MCF 10A (cell line): Measurements from ENCODE around the gene BAG5. TPM values are rescaled to one million over a fixed set of nuclear protein-coding genes. Genes with fewer than 3 reads are reported as not detected.

Experiments
- BruUV-seq: library from RNA; stranded (reverse); fragments of 400-500 nt; replicated peaks from 2 replicates; lab custom pipeline; 2021; lab: Mats Ljungman, UMichigan
- CTCF ChIA-PET: fragments of 300-600 bp; sonication (Branson Sonifier 250); formaldehyde crosslinking; extraction: SDS; loops from one replicate; lab custom pipeline; 2021; ENCODE audit warnings: antibody characterized with exemption, inconsistent platforms; lab: Yijun Ruan, JAX
- POLR2A ChIA-PET: fragments of 300-600, 350-650 bp; sonication (Branson Sonifier 250); formaldehyde crosslinking; extraction: SDS; loops from one replicate; lab custom pipeline; 2020; ENCODE audit warnings: antibody characterized with exemption, inconsistent platforms; lab: Yijun Ruan, JAX
- DNase-seq: peaks from one replicate; pipeline ENCODE4 v3.0.0-alpha.2; 2018; ENCODE audit not compliant: unreplicated experiment
- H3K27ac Mint-ChIP-seq: one replicate; pipeline ENCODE4 v1.8.0; 2022; ENCODE audit warnings: mild to moderate bottlenecking, low read depth, mixed read lengths; ENCODE audit not compliant: unreplicated experiment
- H3K27me3 Mint-ChIP-seq: one replicate; pipeline ENCODE4 v1.8.0; 2022; ENCODE audit warnings: mixed read lengths; ENCODE audit not compliant: insufficient read depth, unreplicated experiment
- H3K36me3 Mint-ChIP-seq: one replicate; pipeline ENCODE4 v1.8.0; 2022; ENCODE audit warnings: mild to moderate bottlenecking, moderate library complexity, mixed read lengths; ENCODE audit not compliant: insufficient read depth, unreplicated experiment
- H3K4me1 Mint-ChIP-seq: one replicate; pipeline ENCODE4 v1.8.0; 2022; ENCODE audit warnings: mixed read lengths; ENCODE audit not compliant: insufficient read depth, unreplicated experiment
- H3K4me3 Mint-ChIP-seq: one replicate; pipeline ENCODE4 v1.8.0; 2022; ENCODE audit warnings: mild to moderate bottlenecking, moderate library complexity, mixed read lengths; ENCODE audit not compliant: unreplicated experiment
- H3K9me3 Mint-ChIP-seq: one replicate; pipeline ENCODE4 v1.8.0; 2022; ENCODE audit warnings: mixed read lengths; ENCODE audit not compliant: unreplicated experiment
- intact Hi-C: fragments of 100-400 bp; cut with micrococcal nuclease; formaldehyde crosslinking; loops from 2 replicates; pipeline ENCODE4 v1.14.1; 2022
- total RNA-seq: library from RNA; stranded (reverse); gene quantifications from 2 replicates; pipeline ENCODE4 v1.2.3, GENCODE V29; 2022
- TF ChIP-seq, protein P1 (sequence below): fragments of 200-600 bp; IDR thresholded peaks from one replicate; pipeline ENCODE4 v1.8.0; 2022; ENCODE audit warnings: antibody characterized with exemption, mild to moderate bottlenecking; ENCODE audit not compliant: unreplicated experiment

BAG5 gene
- total RNA-seq, 1 experiment from 2014 or later: 30.9 TPM

DNA sequence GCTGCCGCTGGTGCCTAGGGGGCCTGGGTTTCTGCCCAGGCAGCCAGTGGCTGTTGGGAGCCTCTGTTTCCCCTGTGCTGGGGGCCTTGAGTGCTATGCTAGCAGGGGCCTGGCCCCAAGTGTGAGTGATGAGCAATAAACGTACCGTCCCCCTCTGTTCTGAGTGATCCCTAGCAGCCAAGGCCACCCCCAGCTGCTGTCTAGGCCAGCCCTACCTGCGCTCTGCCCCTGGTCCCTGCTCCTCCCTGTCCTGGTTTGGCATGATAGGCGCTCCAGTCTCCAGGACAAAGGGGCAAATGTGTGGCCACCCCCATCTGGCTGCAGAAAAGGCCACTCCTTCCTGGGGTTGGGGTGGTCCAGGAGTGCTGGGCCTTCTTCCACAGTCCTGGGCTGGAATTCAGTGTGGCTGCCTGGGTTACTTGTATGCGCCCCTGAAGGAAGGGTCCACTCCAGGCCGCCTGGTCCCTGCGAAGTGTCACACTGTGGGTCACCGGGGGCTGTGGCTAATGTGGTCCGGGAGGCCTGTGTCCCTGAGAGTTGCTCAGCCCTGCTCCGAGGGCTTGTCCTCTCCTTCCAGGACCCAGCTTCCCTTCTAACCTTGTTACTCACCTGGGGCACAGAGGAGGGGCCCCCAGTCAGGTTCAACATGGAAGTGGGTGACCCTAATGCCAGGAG lies 26.4 kb downstream of the BAG5 start:
- H3K27ac Mint-ChIP-seq: no peak overlapping the region
- CTCF ChIA-PET: interaction anchor here (0.6 to 2.2 kb wide), 3 partner anchors 11 to 1430 kb away, joined by 3 to 11 read pairs (median 4); no protein-coding TSS in a partner anchor

DNA sequence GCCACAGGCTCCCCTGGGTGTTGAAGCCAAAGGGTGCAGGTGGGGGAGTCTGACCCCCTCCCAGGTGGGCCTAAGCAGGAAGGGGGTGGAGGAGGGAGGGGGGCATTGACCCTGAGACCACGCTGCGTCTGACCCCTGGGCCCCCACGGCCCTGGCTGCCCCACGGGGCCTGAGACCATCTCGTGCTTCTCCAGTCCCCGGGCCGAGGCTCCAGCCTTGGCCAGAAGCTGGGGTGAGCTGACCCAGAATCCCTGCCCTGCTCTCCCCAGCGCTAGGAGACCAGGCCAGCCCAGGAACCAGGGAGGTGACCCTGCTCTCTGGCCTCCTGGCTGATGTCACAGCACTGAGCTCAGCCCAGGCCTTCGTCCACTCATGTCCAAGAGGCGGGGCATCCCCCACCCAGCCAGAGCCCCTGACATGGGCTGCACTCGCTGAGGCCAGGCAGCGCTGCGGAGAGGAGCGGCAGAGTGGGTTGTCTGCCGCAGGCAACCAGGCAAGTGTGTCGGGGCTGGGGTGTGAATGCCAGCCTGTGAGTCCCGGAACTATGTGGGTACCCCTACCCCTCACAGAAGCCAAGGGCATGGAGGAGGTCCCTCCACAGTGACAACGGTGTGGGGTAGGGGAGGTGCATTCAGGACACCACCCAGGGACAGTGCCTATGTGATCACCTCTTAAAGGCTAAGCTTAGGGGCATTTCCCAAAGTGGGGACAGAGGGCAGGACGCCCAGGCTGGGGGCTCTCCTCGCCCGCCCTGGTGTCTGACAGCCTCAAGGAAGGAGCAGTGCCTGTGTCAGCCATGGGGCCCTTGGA lies 27.2 kb downstream of the BAG5 start:
- CTCF ChIA-PET: interaction anchor here (0.6 to 2.2 kb wide), 4 partner anchors 12 to 1429 kb away, joined by 3 to 11 read pairs (median 6); no protein-coding TSS in a partner anchor
- Mint-ChIP-seq H3K4me1 (peaks cover 7% of the 10 kb centered on the region), H3K4me3 (no peak overlapping the region), H3K27ac (no peak overlapping the region), H3K27me3 (no peaks in the 10 kb centered on the region), H3K9me3 (no peaks in the 10 kb centered on the region), H3K36me3 (peaks cover 31% of the 10 kb centered on the region)
- no TSS peak for BruUV-seq
- POLR2A ChIA-PET: interaction anchor here (0.7 kb wide), 1 partner anchor 14 kb away, joined by 4 read pairs; no protein-coding TSS in a partner anchor
- TF ChIP-seq, protein P1, sequence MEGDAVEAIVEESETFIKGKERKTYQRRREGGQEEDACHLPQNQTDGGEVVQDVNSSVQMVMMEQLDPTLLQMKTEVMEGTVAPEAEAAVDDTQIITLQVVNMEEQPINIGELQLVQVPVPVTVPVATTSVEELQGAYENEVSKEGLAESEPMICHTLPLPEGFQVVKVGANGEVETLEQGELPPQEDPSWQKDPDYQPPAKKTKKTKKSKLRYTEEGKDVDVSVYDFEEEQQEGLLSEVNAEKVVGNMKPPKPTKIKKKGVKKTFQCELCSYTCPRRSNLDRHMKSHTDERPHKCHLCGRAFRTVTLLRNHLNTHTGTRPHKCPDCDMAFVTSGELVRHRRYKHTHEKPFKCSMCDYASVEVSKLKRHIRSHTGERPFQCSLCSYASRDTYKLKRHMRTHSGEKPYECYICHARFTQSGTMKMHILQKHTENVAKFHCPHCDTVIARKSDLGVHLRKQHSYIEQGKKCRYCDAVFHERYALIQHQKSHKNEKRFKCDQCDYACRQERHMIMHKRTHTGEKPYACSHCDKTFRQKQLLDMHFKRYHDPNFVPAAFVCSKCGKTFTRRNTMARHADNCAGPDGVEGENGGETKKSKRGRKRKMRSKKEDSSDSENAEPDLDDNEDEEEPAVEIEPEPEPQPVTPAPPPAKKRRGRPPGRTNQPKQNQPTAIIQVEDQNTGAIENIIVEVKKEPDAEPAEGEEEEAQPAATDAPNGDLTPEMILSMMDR: no peak
- no peak for DNase-seq
- intact Hi-C loops: no loop called here

More for the DNA sequence above, 26.4 kb downstream of the BAG5 start:
- no TSS peak for BruUV-seq
- peaks cover 32% of the 10 kb centered on the region for H3K36me3 Mint-ChIP-seq
- POLR2A ChIA-PET: interaction anchor here (0.8 kb wide), 1 partner anchor 21 kb away, joined by 3 read pairs; no protein-coding TSS in a partner anchor
- no peaks in the 10 kb centered on the region for H3K9me3 Mint-ChIP-seq
- intact Hi-C loops: no loop called here
- TF ChIP-seq, protein P1: no peak
- no peaks in the 10 kb centered on the region for H3K27me3 Mint-ChIP-seq
- no peak overlapping the region for H3K4me3 Mint-ChIP-seq
- H3K4me1 Mint-ChIP-seq: peaks cover 13% of the 10 kb centered on the region
- DNase-seq: no peak

DNA sequence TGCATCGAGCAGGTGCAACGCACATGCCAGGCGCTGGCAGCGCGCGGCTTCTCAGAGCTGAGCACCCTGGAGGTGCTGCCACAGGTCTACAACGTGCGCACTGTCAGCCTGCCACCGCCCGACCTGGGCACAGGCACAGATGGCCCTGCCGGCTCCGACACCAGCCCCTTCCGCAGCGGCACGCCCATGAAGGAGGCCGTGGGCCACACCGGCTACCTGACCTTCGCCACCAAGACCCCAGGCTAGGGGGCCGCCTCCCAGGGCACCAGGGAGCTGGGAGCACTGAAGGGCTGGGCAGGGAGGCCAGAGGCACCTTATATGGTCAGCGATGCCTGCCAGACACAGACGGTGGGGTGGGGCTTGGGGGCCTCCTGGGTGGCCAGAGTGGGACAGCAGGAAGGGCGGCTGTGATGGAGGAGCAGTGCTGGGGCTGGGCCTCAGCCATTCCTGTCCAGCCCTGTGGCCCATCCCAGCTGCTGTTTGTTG lies 27.8 kb downstream of the BAG5 start:
- Mint-ChIP-seq H3K27me3 (no peaks in the 10 kb centered on the region), H3K4me1 (peaks cover 5% of the 10 kb centered on the region), H3K36me3 (peaks cover 28% of the 10 kb centered on the region), H3K9me3 (no peaks in the 10 kb centered on the region), H3K4me3 (no peak overlapping the region), H3K27ac (no peak overlapping the region)
- ChIA-PET POLR2A (interaction anchor here (0.7 kb wide), 1 partner anchor 13 kb away, joined by 4 read pairs; no protein-coding TSS in a partner anchor), CTCF (interaction anchor here (2.1 to 2.2 kb wide), 2 partner anchors 12 to 13 kb away, joined by 7 to 11 read pairs; no protein-coding TSS in a partner anchor)
- no TSS peak for BruUV-seq
- intact Hi-C loops: no loop called here
- DNase-seq: no peak
- TF ChIP-seq, protein P1: no peak
